Measurements from ENCODE around the gene SLC4A2.

Gene SLC4A2

GRCh38 chr7:151091988-151092387, 32.6 kb downstream of the SLC4A2 start:
- DNase-seq: no peak
- H3K27ac ChIP-seq: no peak overlapping the region
- H3K36me3 ChIP-seq: peaks cover 61% of the 10 kb centered on the region
- no peak overlapping the region for H3K4me3 ChIP-seq (ENCODE audit: low read depth, low read length)
- H3K9me3 ChIP-seq (ENCODE audit: severe bottlenecking): no peaks in the 10 kb centered on the region
- H3K27me3 ChIP-seq (ENCODE audit: insufficient read depth, low read depth, severe bottlenecking): no peaks in the 10 kb centered on the region
- TF ChIP-seq CTCF (IDR thresholded peaks at IDR 0.05; ENCODE audit: low read depth, low read length): no peak

- H3K27ac ChIP-seq: no peak overlapping the region
- no peaks in the 10 kb centered on the region for H3K9me3 ChIP-seq (ENCODE audit: severe bottlenecking)
- H3K27me3 ChIP-seq (ENCODE audit: insufficient read depth, low read depth, severe bottlenecking): no peaks in the 10 kb centered on the region
- peaks cover 55% of the 10 kb centered on the region for H3K36me3 ChIP-seq
- no peak overlapping the region for H3K4me3 ChIP-seq (ENCODE audit: low read depth, low read length)
- DNase-seq: no peak
- no peak for TF ChIP-seq CTCF (IDR thresholded peaks at IDR 0.05; ENCODE audit: low read depth, low read length)
Measured at GRCh38 chr7:151093748-151094147, 34.4 kb downstream of the SLC4A2 start.

GRCh38 chr7:151094675-151095074, 35.3 kb downstream of the SLC4A2 start:
- no peak for TF ChIP-seq CTCF (IDR thresholded peaks at IDR 0.05; ENCODE audit: low read depth, low read length)
- Histone ChIP-seq H3K27ac (no peak overlapping the region), H3K9me3 (ENCODE audit: severe bottlenecking) (no peaks in the 10 kb centered on the region), H3K27me3 (ENCODE audit: insufficient read depth, low read depth, severe bottlenecking) (no peaks in the 10 kb centered on the region), H3K36me3 (peaks cover 54% of the 10 kb centered on the region), H3K4me3 (ENCODE audit: low read depth, low read length) (no peak overlapping the region)
- DNase-seq: no peak

GRCh38 chr7:151095123-151095797, 35.9 kb downstream of the SLC4A2 start:
- no peak overlapping the region for H3K4me3 ChIP-seq (ENCODE audit: low read depth, low read length)
- no peak for DNase-seq
- peaks cover 55% of the 10 kb centered on the region for H3K36me3 ChIP-seq
- no peak for TF ChIP-seq CTCF (IDR thresholded peaks at IDR 0.05; ENCODE audit: low read depth, low read length)
- no peaks in the 10 kb centered on the region for H3K9me3 ChIP-seq (ENCODE audit: severe bottlenecking)
- H3K27ac ChIP-seq: no peak overlapping the region
- H3K27me3 ChIP-seq (ENCODE audit: insufficient read depth, low read depth, severe bottlenecking): no peaks in the 10 kb centered on the region

- no peak overlapping the region for H3K4me3 ChIP-seq (ENCODE audit: low read depth, low read length)
- peaks cover 52% of the 10 kb centered on the region for H3K36me3 ChIP-seq
- DNase-seq: no peak
- H3K27ac ChIP-seq: no peak overlapping the region
- no peaks in the 10 kb centered on the region for H3K9me3 ChIP-seq (ENCODE audit: severe bottlenecking)
- no peaks in the 10 kb centered on the region for H3K27me3 ChIP-seq (ENCODE audit: insufficient read depth, low read depth, severe bottlenecking)
- no peak for TF ChIP-seq CTCF (IDR thresholded peaks at IDR 0.05; ENCODE audit: low read depth, low read length)
Measured at GRCh38 chr7:151095828-151096475, 36.6 kb downstream of the SLC4A2 start.
